AG04450 (cell line): ENCODE data around the gene SDSL. TPM values are rescaled to one million over a fixed set of nuclear protein-coding genes. Genes with fewer than 3 reads are reported as not detected.

Experiments
- CTCF ChIA-PET: fragments of 300-600, 350-600 bp; formaldehyde crosslinking; extraction: SDS; loops from one replicate; lab custom pipeline; 2022; ENCODE audit warnings: antibody characterized with exemption, inconsistent platforms; lab: Charles Lee
- POLR2A ChIA-PET: fragments of 350-600 bp; formaldehyde crosslinking; extraction: SDS; loops from one replicate; lab custom pipeline; 2021; ENCODE audit warnings: antibody characterized with exemption, inconsistent platforms; lab: Yijun Ruan, JAX
- DNase-seq: peaks from one replicate; pipeline ENCODE4 v3.0.0-alpha.2; 2011; ENCODE audit warnings: low read depth, low spot score
- H3K27ac ChIP-seq: one replicate; pipeline ENCODE4 v1.5.1; 2012; ENCODE audit warnings: low read depth, low read length, control low read depth
- H3K27me3 ChIP-seq: one replicate; pipeline ENCODE4 v1.6.0; 2012; ENCODE audit warnings: low read length; ENCODE audit not compliant: control insufficient read depth, insufficient read depth
- H3K4me3 ChIP-seq: 2 replicates; pipeline ENCODE4 v1.5.1; 2011; ENCODE audit warnings: mild to moderate bottlenecking, low read depth, low read length, control low read depth
- H3K9me3 ChIP-seq: 2 replicates; pipeline ENCODE4 v1.5.1; 2012; ENCODE audit warnings: low read length; ENCODE audit not compliant: control insufficient read depth, insufficient read depth
- CTCF ChIP-seq: IDR thresholded peaks from 2 replicates; pipeline ENCODE4 v1.5.1; 2011; ENCODE audit warnings: low read depth, low read length, control low read depth, inconsistent platforms
- polyA plus RNA-seq: library from polyadenylated mRNA; depleted of rRNA; stranded (reverse); fragments of >200 nt; gene quantifications from 2 replicates; pipeline ENCODE4 v1.2.3, GENCODE V29; 2011

SDSL gene
- polyA plus RNA-seq, 1 experiment, result 10.0 TPM

GRCh38 chr12:113449299-113449698 lies 27.1 kb downstream of the SDSL start:
- CTCF ChIA-PET, result interaction anchor here (0.6 kb wide), 1 partner anchor 24 kb away, joined by 3 read pairs; no protein-coding TSS in a partner anchor
- Histone ChIP-seq H3K27ac (no peak overlapping the region), H3K9me3 (no peaks in the 10 kb centered on the region), H3K27me3 (peaks cover under 1% of the 10 kb centered on the region), H3K4me3 (no peak overlapping the region)
- no peak for DNase-seq
- no peak for TF ChIP-seq CTCF
- POLR2A ChIA-PET, result no interaction called here

DNA sequence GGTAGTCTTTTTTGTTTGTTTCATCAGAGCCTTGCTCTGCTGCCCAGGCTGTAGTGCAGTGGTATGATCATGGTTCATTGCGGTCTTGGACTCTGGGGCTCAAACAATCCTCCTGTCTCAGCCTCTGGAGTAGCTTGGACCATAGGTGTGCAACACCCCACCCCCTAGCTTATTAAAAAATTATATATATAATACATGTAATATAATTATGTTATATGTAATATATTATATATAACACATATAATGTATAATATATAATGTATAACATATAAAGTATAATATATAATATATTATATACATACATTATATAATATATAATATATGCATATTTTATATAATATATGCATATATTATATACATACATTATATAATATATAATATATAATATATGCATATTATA lies 27.7 kb downstream of the SDSL start:
- Histone ChIP-seq H3K27me3 (no peaks in the 10 kb centered on the region), H3K27ac (no peak overlapping the region), H3K9me3 (no peaks in the 10 kb centered on the region), H3K4me3 (no peak overlapping the region)
- ChIA-PET POLR2A (no interaction called here), CTCF (interaction anchor here (0.6 kb wide), 2 partner anchors 24 to 257 kb away, joined by 3 read pairs; no protein-coding TSS in a partner anchor)
- DNase-seq, result no peak
- TF ChIP-seq CTCF, result no peak

- no peak overlapping the region for H3K27ac ChIP-seq
- H3K9me3 ChIP-seq, result no peaks in the 10 kb centered on the region
- POLR2A ChIA-PET, result no interaction called here
- CTCF ChIA-PET, result interaction anchor here (2.0 to 2.8 kb wide), 2 partner anchors 9 to 27 kb away, joined by 8 to 10 read pairs; no protein-coding TSS in a partner anchor
- H3K27me3 ChIP-seq, result no peaks in the 10 kb centered on the region
- no peak for TF ChIP-seq CTCF
- no peak overlapping the region for H3K4me3 ChIP-seq
- no peak for DNase-seq
These were observed 30.3 kb downstream of the SDSL start for GRCh38 chr12:113452458-113452857.

DNA sequence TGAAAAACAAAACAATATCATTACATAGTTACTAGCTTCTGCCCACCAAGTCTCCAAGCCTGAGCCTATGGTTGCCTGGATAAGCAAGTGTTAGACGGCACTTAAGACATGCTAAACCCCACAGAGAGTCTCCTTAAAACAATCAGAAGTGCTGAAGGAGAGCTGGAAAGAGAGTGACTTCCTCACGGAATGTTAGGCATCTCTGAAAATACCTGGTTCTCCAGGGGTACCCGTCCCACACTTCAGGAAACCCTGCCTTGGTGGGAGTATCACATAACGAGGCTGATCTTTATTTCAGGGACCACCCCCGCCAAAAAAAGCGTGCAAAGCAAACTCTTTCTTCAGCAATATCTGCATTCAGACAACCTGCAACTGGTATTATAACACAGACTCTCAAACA lies 31.1 kb downstream of the SDSL start:
- DNase-seq, result no peak
- no peak for TF ChIP-seq CTCF
- ChIA-PET CTCF (interaction anchor here (2.0 to 2.8 kb wide), 2 partner anchors 8 to 28 kb away, joined by 8 to 10 read pairs; no protein-coding TSS in a partner anchor), POLR2A (interaction anchor here (0.7 kb wide), 1 partner anchor 27 kb away, joined by 3 read pairs; no protein-coding TSS in a partner anchor)
- Histone ChIP-seq H3K27ac (no peak overlapping the region), H3K27me3 (peaks cover under 1% of the 10 kb centered on the region), H3K4me3 (no peak overlapping the region), H3K9me3 (no peaks in the 10 kb centered on the region)

DNA sequence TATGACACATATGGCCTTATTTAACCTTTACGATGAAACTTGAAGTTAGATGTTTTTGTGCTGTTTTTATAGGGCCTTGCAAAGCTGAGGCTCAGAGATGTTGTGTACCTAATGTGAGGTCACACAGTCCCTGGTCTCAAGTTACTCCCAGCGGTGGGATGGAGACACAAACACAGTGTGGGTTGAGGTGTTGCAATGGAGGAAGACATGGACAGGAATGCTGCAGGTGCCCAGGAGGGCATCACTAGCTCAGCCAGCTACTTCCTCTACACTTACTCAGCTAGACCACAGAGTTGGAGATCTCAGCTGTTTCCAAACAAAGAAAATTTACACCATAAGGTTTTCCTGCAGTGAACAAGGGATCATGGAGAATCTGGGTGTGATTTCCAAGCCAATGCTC lies 34.0 kb downstream of the SDSL start:
- TF ChIP-seq CTCF, result no peak

More for the DNA sequence above, 34.0 kb downstream of the SDSL start:
- POLR2A ChIA-PET, result no interaction called here
- DNase-seq, result no peak
- Histone ChIP-seq H3K27me3 (peaks cover 13% of the 10 kb centered on the region), H3K9me3 (no peaks in the 10 kb centered on the region), H3K4me3 (no peak overlapping the region), H3K27ac (no peak overlapping the region)
- CTCF ChIA-PET, result interaction anchor here (0.8 kb wide), 1 partner anchor 31 kb away, joined by 3 read pairs; no protein-coding TSS in a partner anchor
